DLD1 (cell line): ENCODE data around the gene CACNA1D.

Experiments used
- in situ Hi-C: cut with HindIII; loops from 2 replicates; pipeline ENCODE4 v1.10.0; 2017; ENCODE audit warnings: low sequenced_read_pairs

Gene CACNA1D

GRCh38 chr3:53733446-53733845 lies 239.0 kb downstream of the CACNA1D start:
- in situ Hi-C loops: no loop called here

GRCh38 chr3:53739966-53740365 lies 245.6 kb downstream of the CACNA1D start:
- in situ Hi-C loops: no loop called here

GRCh38 chr3:53740956-53741355 lies 246.5 kb downstream of the CACNA1D start:
- in situ Hi-C loops: no loop called here

- in situ Hi-C loops: no loop called here
Observed at GRCh38 chr3:53744351-53744750, 249.9 kb downstream of the CACNA1D start.

GRCh38 chr3:53747559-53747958 lies 253.1 kb downstream of the CACNA1D start:
- in situ Hi-C loops: no loop called here

- in situ Hi-C loops: no loop called here
Observed at GRCh38 chr3:53748512-53749271, 254.3 kb downstream of the CACNA1D start.

GRCh38 chr3:53749448-53749847 lies 255.0 kb downstream of the CACNA1D start:
- in situ Hi-C loops: no loop called here

- in situ Hi-C loops: no loop called here
Observed at GRCh38 chr3:53750253-53751210, 256.1 kb downstream of the CACNA1D start.

GRCh38 chr3:53753518-53754183 lies 259.2 kb downstream of the CACNA1D start:
- in situ Hi-C loops: no loop called here

- in situ Hi-C loops: no loop called here
Observed at GRCh38 chr3:53754325-53754724, 259.9 kb downstream of the CACNA1D start.

- in situ Hi-C loops: no loop called here
Observed at GRCh38 chr3:53758846-53759245, 264.4 kb downstream of the CACNA1D start.

- in situ Hi-C loops: no loop called here
Observed at GRCh38 chr3:53763353-53763752, 268.9 kb downstream of the CACNA1D start.

GRCh38 chr3:53764026-53764775 lies 269.8 kb downstream of the CACNA1D start:
- in situ Hi-C loops: no loop called here

GRCh38 chr3:53765753-53766152 lies 271.3 kb downstream of the CACNA1D start:
- in situ Hi-C loops: no loop called here

GRCh38 chr3:53766706-53767105 lies 272.3 kb downstream of the CACNA1D start:
- in situ Hi-C loops: no loop called here

- in situ Hi-C loops: no loop called here
Observed at GRCh38 chr3:53768478-53769459, 274.4 kb downstream of the CACNA1D start.

- in situ Hi-C loops: no loop called here
Observed at GRCh38 chr3:53772562-53772961, 278.2 kb downstream of the CACNA1D start.

GRCh38 chr3:53773021-53773436 lies 278.6 kb downstream of the CACNA1D start:
- in situ Hi-C loops: no loop called here

- in situ Hi-C loops: no loop called here
Observed at GRCh38 chr3:53773611-53774368, 279.4 kb downstream of the CACNA1D start.
